GM13976 (cell line): Measurements from ENCODE around the gene SLC38A10.

Source experiments
- DNase-seq: peaks from one replicate; pipeline ENCODE4 v3.0.0; 2012; ENCODE audit warnings: low spot score
- CTCF ChIP-seq: IDR thresholded peaks from 2 replicates; pipeline ENCODE4 v1.5.1; 2012; ENCODE audit warnings: borderline replicate concordance, mild to moderate bottlenecking; ENCODE audit not compliant: insufficient read depth; ENCODE audit errors: extremely low read depth, missing control alignments, control extremely low read depth
- in situ Hi-C: fragments of 300-500 bp; cut with MboI; formaldehyde crosslinking; loops from one replicate; pipeline ENCODE4 v1.12.0; 2022; ENCODE audit warnings: low sequenced_read_pairs, mixed read lengths, inconsistent platforms; ENCODE audit not compliant: unreplicated experiment

Gene SLC38A10

GRCh38 chr17:81238815-81239713 lies 56.0 kb downstream of the SLC38A10 start, which contains the start of the genes NDUFAF8 and TEPSIN:
TSS of gene NDUFAF8 (plus strand) at chr17:81239318. CDS start at chr17:81239364, 46 bp downstream.
TSS of gene TEPSIN (minus strand) at chr17:81239055. CDS start at chr17:81239033, 22 bp downstream.
- DNase-seq, result peak; percentile 100
- no peak for TF ChIP-seq CTCF
- in situ Hi-C loops, result no loop called here

DNA sequence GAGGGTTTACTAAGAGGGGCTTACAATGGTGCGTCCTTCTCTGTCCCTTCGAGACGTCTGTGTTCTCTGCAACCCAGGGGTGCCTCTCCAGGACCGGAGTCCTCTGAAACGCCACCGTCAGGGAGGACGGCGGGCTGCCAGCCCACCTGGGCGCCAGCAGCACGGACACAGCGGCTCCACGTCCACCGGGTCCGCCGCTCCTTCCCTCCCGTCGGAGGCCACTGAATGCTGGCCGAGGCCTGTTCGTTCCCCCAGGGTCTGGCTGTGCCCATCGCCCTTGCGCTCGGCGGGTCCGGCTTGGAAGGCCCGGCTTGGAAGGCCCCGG lies 56.7 kb downstream of the SLC38A10 start:
- in situ Hi-C loops, result no loop called here
- DNase-seq, result no peak
- TF ChIP-seq CTCF, result no peak

DNA sequence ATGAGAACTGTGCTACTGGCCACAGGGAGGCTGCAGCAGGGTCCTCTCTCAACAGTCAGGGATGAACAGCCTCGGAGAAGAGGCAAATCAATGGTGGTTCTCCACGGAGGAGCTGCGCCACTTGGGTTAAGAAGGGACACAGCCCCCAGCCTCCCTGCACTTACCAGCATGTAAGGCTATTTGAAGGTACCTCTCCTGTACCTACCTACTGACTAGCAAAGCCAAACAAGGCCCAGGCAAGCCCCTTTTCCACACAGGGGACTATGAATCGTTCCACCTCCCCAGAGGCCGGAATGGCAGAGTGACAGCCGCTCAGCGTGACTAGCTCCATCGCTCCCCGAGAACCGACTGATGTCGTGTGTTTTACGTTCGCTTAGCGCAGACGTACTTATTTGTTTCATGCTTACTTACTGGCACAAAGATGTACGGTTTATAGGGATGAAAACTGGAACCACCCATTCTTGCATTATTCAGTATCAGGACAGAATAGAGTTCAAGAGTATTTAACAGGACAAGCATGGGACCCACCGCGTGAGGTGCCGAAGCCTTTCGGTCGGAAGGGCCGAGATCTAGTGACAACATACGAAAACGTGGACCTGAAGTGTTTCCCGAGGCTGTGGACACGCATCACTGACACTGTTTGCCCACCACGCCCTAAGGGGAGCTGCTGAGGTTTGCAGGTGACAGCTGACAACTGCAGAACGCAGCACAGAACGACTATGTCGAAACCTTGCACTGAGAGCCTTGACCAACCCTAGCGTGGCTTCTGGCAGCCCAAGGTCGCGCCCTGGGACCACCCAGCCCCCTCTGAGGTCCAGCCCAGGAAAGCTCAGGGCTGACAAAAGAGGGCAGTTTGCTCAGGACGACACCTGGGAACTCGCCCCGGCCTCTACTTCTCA lies 57.3 kb downstream of the SLC38A10 start:
- TF ChIP-seq CTCF, result no peak
- in situ Hi-C loops, result no loop called here
- DNase-seq, result no peak

- no peak for DNase-seq
- no peak for TF ChIP-seq CTCF
- in situ Hi-C loops, result no loop called here
These were observed 58.3 kb downstream of the SLC38A10 start for GRCh38 chr17:81236784-81237183.

DNA sequence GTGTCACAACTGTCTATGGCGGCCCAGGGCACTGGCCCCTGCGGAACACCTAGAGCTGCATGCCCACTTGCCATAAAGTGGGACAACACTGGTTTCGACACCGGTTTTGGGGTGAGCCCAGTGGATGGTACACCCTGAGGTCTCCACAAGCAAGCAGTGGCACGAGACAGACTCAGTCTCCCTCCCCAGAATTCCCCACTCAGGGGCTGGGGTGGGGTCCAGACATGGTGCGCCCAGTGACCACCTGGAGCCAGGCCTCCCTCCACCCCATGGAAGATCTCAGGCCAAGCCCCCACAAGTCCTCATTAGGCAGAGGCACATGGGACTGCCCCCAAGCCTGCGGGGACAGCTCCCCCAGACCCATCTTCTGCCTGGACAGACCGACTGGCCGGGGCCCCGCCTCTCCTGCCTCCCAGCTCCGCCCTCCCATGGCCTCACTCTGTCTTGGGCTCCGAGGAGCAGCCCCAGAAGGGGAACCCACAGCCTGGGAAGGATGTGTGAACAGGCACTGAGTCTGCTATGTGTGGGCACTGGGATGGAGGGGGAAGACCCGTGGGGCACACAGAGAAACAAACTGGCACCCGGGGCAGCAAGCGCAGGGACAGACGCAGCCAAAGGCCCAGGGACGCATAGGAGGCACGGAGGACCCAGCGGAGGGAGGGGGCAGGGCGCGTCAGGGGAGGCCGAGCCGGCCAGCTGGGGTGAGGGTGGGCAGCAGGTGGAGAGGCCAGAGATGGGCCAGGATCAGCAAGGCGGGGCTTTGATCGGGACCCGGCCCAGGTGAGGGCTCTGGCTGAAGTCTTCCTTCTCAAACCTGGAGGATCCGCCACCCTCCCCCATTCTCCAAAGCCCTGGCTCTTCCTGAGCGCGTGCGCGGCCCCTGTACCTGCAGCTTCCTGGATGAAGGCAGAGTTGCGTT lies 59.0 kb downstream of the SLC38A10 start:
- no peak for DNase-seq

More for the DNA sequence above, 59.0 kb downstream of the SLC38A10 start:
- no peak for TF ChIP-seq CTCF
- in situ Hi-C loops, result no loop called here
